ENCODE measurements around the gene FICD.

FICD gene

DNA sequence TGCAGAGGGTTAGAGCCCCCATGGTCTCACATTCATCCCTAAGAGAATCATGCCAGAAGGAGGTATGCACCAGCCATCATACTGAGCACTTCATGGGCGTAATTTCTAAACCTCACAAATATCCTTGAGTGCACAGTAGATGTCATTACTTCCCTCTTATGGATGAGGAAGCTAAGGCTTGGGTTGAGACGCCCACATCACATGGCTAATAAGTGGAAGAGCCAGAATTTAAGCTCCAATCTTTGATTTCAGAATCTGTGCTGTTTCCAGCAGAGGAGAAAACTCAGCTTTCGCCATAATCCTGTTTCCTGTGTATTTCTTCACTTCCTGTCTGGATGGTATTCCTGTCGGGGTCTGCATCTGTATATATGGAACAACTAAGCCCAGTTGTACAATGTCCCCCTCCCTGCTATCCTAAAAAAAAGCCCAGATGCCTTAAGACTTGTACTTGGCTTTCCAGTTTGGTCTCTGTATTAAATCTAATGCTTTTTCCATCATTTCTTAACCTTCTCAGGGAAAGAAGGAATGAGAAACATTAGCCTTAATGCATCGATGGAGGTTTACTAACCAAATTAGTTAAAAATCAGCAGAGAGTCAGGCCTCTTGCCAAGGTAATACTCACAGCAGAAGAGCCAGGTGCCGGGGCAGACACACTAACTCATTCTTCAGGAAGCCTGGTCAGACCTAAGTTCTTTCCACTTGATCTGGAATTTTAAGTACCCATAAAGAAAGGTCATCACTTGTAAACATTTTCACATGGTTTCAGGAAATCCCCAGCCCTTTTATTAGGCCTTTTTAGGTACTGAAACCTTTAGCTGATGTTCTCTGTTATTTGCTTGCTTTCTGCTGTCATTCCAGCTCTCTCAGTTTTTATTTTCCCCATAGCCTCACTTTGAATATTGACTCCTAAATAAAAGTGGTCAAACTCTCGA lies 52.6 kb downstream of the FICD start:
- DNase-seq (ENCODE audit: low spot score), result no peak

DNA sequence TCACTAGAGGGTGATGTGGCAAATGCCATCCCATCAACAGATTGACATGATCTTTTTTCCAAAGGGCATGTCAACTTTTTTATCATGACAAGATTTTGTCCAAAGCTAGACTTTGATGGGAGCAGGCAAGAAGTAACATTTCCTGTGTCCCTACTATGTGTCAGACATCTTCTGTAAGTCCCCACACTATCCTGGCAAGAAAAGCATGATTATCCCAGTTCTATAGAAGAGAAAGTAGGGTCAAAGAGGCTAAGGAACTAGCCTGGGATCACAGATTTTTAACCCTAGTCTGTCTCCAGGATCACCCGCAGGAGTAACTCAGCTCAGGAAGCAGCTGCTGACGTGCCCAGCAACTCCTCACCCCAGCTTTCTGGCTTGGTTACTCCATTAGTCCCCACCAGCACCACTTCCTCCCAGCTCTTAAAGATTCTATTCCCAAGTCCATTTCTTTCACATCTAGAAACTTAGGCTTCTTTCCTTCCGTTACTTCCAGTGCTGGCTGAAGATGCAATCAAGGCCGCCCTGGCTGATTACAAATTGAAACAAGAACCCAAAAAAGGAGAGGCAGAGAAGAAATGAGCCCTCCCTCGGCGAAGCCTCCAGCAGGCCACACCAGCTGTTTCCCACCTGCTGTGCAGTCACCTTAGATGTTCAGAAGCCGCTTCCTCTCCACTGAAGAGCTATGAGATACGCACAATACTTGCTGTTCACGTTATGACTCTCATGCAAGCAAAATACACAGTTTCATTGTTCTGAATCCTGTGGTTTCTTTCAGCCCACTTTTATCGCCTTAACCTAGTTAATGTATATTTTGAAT lies 53.5 kb downstream of the FICD start:
- DNase-seq (ENCODE audit: low spot score), result peak; percentile 80
